Measurements from ENCODE around the gene VARS1. TPM values are rescaled to one million over a fixed set of nuclear protein-coding genes. Genes with fewer than 3 reads are reported as not detected.
A peak's percentile ranks its signal among the peaks of the same experiment; 100 is the strongest.
"Not testable (repeated sequence)": the region's sequence is repeated elsewhere in the genome, so short reads cannot be mapped to it uniquely, and the experiment has no call there.

The VARS1 gene
- total RNA-seq, 1 donor from 2014 or later, result 161 TPM

- peak overlapping the region; percentile 94 for H3K27ac Mint-ChIP-seq
- intact Hi-C loops (cut with micrococcal nuclease), result loop anchor here (10.0 kb wide), 1 partner anchor 1037 kb away; the partner anchor contains the start of genes PSMB9 and TAP1
- not testable (repeated sequence) for H3K9me3 Mint-ChIP-seq; DNase-seq (ENCODE audit: low spot score); H3K27me3 Mint-ChIP-seq (ENCODE audit: insufficient read depth)
- peak overlapping the region; percentile 97 for H3K4me3 Mint-ChIP-seq
- peaks cover 14% of the 10 kb centered on the region for H3K36me3 Mint-ChIP-seq (ENCODE audit: low read depth)
- peaks cover 59% of the 10 kb centered on the region for H3K4me1 Mint-ChIP-seq (ENCODE audit: low read depth)
Measured at GRCh38 chr6:31817133-31817928, 21.8 kb upstream of the VARS1 start.

GRCh38 chr6:31815025-31815838, 19.7 kb upstream of the VARS1 start, which contains the start of the genes HSPA1A and HSPA1L:
Gene HSPA1A (plus strand): TSS chr6:31815543. CDS start chr6:31815757, 214 bp downstream.
Gene HSPA1L (minus strand): TSS chr6:31815283. CDS start chr6:31811972, 3,311 bp downstream.
- H3K4me1 Mint-ChIP-seq (ENCODE audit: low read depth), result peaks cover 50% of the 10 kb centered on the region
- H3K4me3 Mint-ChIP-seq, result peak within 1 kb of the TSS; percentile 93
- peak within 1 kb of the TSS; percentile 95 for H3K27ac Mint-ChIP-seq
- intact Hi-C loops (cut with micrococcal nuclease), result loop anchor here (2.0 to 10.0 kb wide), 2 partner anchors 20 to 1040 kb away; partner anchors contain the start of genes PSMB9 and TAP1
- H3K27me3 Mint-ChIP-seq (ENCODE audit: insufficient read depth), result no peaks in the 10 kb centered on the region
- peaks cover 18% of the 10 kb centered on the region for H3K36me3 Mint-ChIP-seq (ENCODE audit: low read depth)
- peak; percentile 75 for DNase-seq (ENCODE audit: low spot score)
- no peaks in the 10 kb centered on the region for H3K9me3 Mint-ChIP-seq

- H3K36me3 Mint-ChIP-seq (ENCODE audit: low read depth), result peaks cover 19% of the 10 kb centered on the region
- H3K27ac Mint-ChIP-seq, result peak overlapping the region; percentile 95
- peak overlapping the region; percentile 93 for H3K4me3 Mint-ChIP-seq
- intact Hi-C loops (cut with micrococcal nuclease), result loop anchor here (2.0 to 10.0 kb wide), 3 partner anchors 20 to 1040 kb away; partner anchors contain the start of genes GPSM3, PBX2, PSMB9 and TAP1
- DNase-seq (ENCODE audit: low spot score), result peak; percentile 73
- H3K9me3 Mint-ChIP-seq, result no peaks in the 10 kb centered on the region
- H3K27me3 Mint-ChIP-seq (ENCODE audit: insufficient read depth), result no peaks in the 10 kb centered on the region
- H3K4me1 Mint-ChIP-seq (ENCODE audit: low read depth), result peaks cover 47% of the 10 kb centered on the region
Measured at GRCh38 chr6:31814677-31815024, 19.1 kb upstream of the VARS1 start.

- Mint-ChIP-seq H3K27ac (peak overlapping the region; percentile 95), H3K36me3 (ENCODE audit: low read depth) (peaks cover 20% of the 10 kb centered on the region), H3K4me3 (peak overlapping the region; percentile 73), H3K9me3 (no peaks in the 10 kb centered on the region), H3K27me3 (ENCODE audit: insufficient read depth) (no peaks in the 10 kb centered on the region), H3K4me1 (ENCODE audit: low read depth) (peaks cover 37% of the 10 kb centered on the region)
- no peak for DNase-seq (ENCODE audit: low spot score)
- intact Hi-C loops (cut with micrococcal nuclease), result loop anchor here (2.0 to 10.0 kb wide), 4 partner anchors 17 to 1041 kb away; partner anchors contain the start of genes GPSM3, PBX2, PSMB9 and TAP1
Measured at GRCh38 chr6:31813465-31813849, 17.9 kb upstream of the VARS1 start.

GRCh38 chr6:31811645-31812044, 16.1 kb upstream of the VARS1 start:
- peaks cover 27% of the 10 kb centered on the region for H3K4me1 Mint-ChIP-seq (ENCODE audit: low read depth)

GRCh38 chr6:31808599-31808998, 13.0 kb upstream of the VARS1 start:
- intact Hi-C loops (cut with micrococcal nuclease); H3K27ac Mint-ChIP-seq; H3K4me3 Mint-ChIP-seq; H3K9me3 Mint-ChIP-seq; H3K27me3 Mint-ChIP-seq (ENCODE audit: insufficient read depth); DNase-seq (ENCODE audit: low spot score): not testable (repeated sequence)
- Mint-ChIP-seq H3K4me1 (ENCODE audit: low read depth) (peaks cover 30% of the 10 kb centered on the region), H3K36me3 (ENCODE audit: low read depth) (peaks cover 20% of the 10 kb centered on the region)

More at GRCh38 chr6:31811645-31812044, 16.1 kb upstream of the VARS1 start:
- Mint-ChIP-seq H3K4me3 (no peak overlapping the region), H3K9me3 (no peaks in the 10 kb centered on the region), H3K27ac (peak overlapping the region; percentile 95), H3K36me3 (ENCODE audit: low read depth) (peaks cover 16% of the 10 kb centered on the region), H3K27me3 (ENCODE audit: insufficient read depth) (no peaks in the 10 kb centered on the region)
- intact Hi-C loops (cut with micrococcal nuclease), result loop anchor here (2.0 to 10.0 kb wide), 4 partner anchors 15 to 1043 kb away; partner anchors contain the start of genes GPSM3, PBX2, PSMB9 and TAP1
- no peak for DNase-seq (ENCODE audit: low spot score)

GRCh38 chr6:31806470-31807272, 11.1 kb upstream of the VARS1 start, which contains the start of gene LSM2:
Gene LSM2 (minus strand): TSS chr6:31806966. CDS start chr6:31806757, 209 bp downstream.
- peak within 1 kb of the TSS; percentile 94 for H3K4me3 Mint-ChIP-seq
- H3K36me3 Mint-ChIP-seq (ENCODE audit: low read depth), result peaks cover 21% of the 10 kb centered on the region
- H3K4me1 Mint-ChIP-seq (ENCODE audit: low read depth), result peaks cover 20% of the 10 kb centered on the region
- peak within 1 kb of the TSS; percentile 90 for H3K27ac Mint-ChIP-seq
- H3K27me3 Mint-ChIP-seq (ENCODE audit: insufficient read depth), result no peaks in the 10 kb centered on the region
- DNase-seq (ENCODE audit: low spot score), result peak; percentile 97
- intact Hi-C loops (cut with micrococcal nuclease), result loop anchor here (1.0 kb wide), 3 partner anchors 10 to 141 kb away; partner anchors contain the start of gene CLIC1
- H3K9me3 Mint-ChIP-seq, result no peaks in the 10 kb centered on the region

GRCh38 chr6:31805939-31806469, 10.5 kb upstream of the VARS1 start:
- no peak for DNase-seq (ENCODE audit: low spot score)
- intact Hi-C loops (cut with micrococcal nuclease), result loop anchor here (1.0 kb wide), 3 partner anchors 10 to 141 kb away; partner anchors contain the start of gene CLIC1
- H3K27ac Mint-ChIP-seq, result peak overlapping the region; percentile 90
- H3K9me3 Mint-ChIP-seq, result no peaks in the 10 kb centered on the region
- H3K27me3 Mint-ChIP-seq (ENCODE audit: insufficient read depth), result no peaks in the 10 kb centered on the region
- peak overlapping the region; percentile 94 for H3K4me3 Mint-ChIP-seq
- H3K36me3 Mint-ChIP-seq (ENCODE audit: low read depth), result peaks cover 24% of the 10 kb centered on the region
- H3K4me1 Mint-ChIP-seq (ENCODE audit: low read depth), result peaks cover 20% of the 10 kb centered on the region

- H3K4me1 Mint-ChIP-seq (ENCODE audit: low read depth), result peaks cover 32% of the 10 kb centered on the region
- H3K4me3 Mint-ChIP-seq; intact Hi-C loops (cut with micrococcal nuclease); H3K9me3 Mint-ChIP-seq; H3K27me3 Mint-ChIP-seq (ENCODE audit: insufficient read depth); DNase-seq (ENCODE audit: low spot score): not testable (repeated sequence)
- H3K36me3 Mint-ChIP-seq (ENCODE audit: low read depth), result peaks cover 22% of the 10 kb centered on the region
- H3K27ac Mint-ChIP-seq, result peak overlapping the region; percentile 6
Measured at GRCh38 chr6:31801031-31801927, 5.7 kb upstream of the VARS1 start.

GRCh38 chr6:31799781-31800180, 4.2 kb upstream of the VARS1 start:
- Mint-ChIP-seq H3K27me3 (ENCODE audit: insufficient read depth) (no peaks in the 10 kb centered on the region), H3K36me3 (ENCODE audit: low read depth) (peaks cover 25% of the 10 kb centered on the region), H3K4me1 (ENCODE audit: low read depth) (peaks cover 24% of the 10 kb centered on the region), H3K27ac (no peak overlapping the region), H3K4me3 (no peak overlapping the region), H3K9me3 (no peaks in the 10 kb centered on the region)
- intact Hi-C loops (cut with micrococcal nuclease), result no loop called here
- DNase-seq (ENCODE audit: low spot score), result no peak

- peaks cover 29% of the 10 kb centered on the region for H3K36me3 Mint-ChIP-seq (ENCODE audit: low read depth)
- peaks cover 30% of the 10 kb centered on the region for H3K4me1 Mint-ChIP-seq (ENCODE audit: low read depth)
- H3K9me3 Mint-ChIP-seq, result no peaks in the 10 kb centered on the region
- peak overlapping the region; percentile 77 for H3K27ac Mint-ChIP-seq
- H3K4me3 Mint-ChIP-seq, result peak overlapping the region; percentile 54
- DNase-seq (ENCODE audit: low spot score), result peak; percentile 40
- no peaks in the 10 kb centered on the region for H3K27me3 Mint-ChIP-seq (ENCODE audit: insufficient read depth)
- intact Hi-C loops (cut with micrococcal nuclease), result loop anchor here (2.0 kb wide), 1 partner anchor 15 kb away; no protein-coding TSS in a partner anchor
Measured at GRCh38 chr6:31797588-31797987, 2.0 kb upstream of the VARS1 start.

Measured in activated T-helper 1 cell treated with anti-CD3 and anti-CD28 coated beads, Interleukin-12 subunit alpha, Interleukin-12 subunit beta, Interleukin-2, Interleukin-4 antibody, amounts not matched to agents 30 ng/mL and 10 ng/mL and 1 ng/mL, durations not matched to agents 14 hours and 24 hours and 36 hours (primary cell).